Measurements from ENCODE around the gene SULT4A1. TPM values are rescaled to one million over a fixed set of nuclear protein-coding genes. Genes with fewer than 3 reads are reported as not detected.

Gene SULT4A1
- total and polyA plus RNA-seq, 10 donors, result 0.35 to 5.1 (median 1.7) TPM

GRCh38 chr22:43882122-43882767 lies 19.9 kb upstream of the SULT4A1 start:
- TF ChIP-seq POLR2AphosphoS5 (IDR thresholded peaks at IDR 0.05) (no peak), POLR2A (IDR thresholded peaks at IDR 0.05) (no peak), CTCF (IDR thresholded peaks at IDR 0.05 in 8 of 11, conservative IDR thresholded peaks at IDR 0.05 in 3 of 11) (no peak)
- peak; percentile 35 for DNase-seq
- no peaks in the 10 kb centered on the region for H3K36me3 ChIP-seq
- no peak overlapping the region for H3K27ac ChIP-seq
- H3K27me3 ChIP-seq (replicated peaks in 1 of 7), result peaks cover 0 to 89% (median 6%) of the 10 kb centered on the region in 7 donors
- H3K9me3 ChIP-seq, result no peaks in the 10 kb centered on the region
- intact Hi-C loops (cut with DNase I; ENCODE audit: low total_unique reads), result loop anchor here (10.0 kb wide), 1 partner anchor 487 kb away; no protein-coding TSS in a partner anchor
- 77 to 91% (median 79%) methylated on average over 7 to 9 of the region's 9 CpGs for WGBS, 5 donors
- H3K4me3 ChIP-seq, result no peak overlapping the region
- H3K4me1 ChIP-seq, result peaks cover 0 to 10% (median 6%) of the 10 kb centered on the region in 6 donors

- intact Hi-C loops (cut with DNase I; ENCODE audit: low total_unique reads), result loop anchor here (10.0 kb wide), 1 partner anchor 487 kb away; no protein-coding TSS in a partner anchor
- DNase-seq, result peak; percentile 66
- TF ChIP-seq CTCF (IDR thresholded peaks at IDR 0.05 in 8 of 11, conservative IDR thresholded peaks at IDR 0.05 in 3 of 11), result no peak
- TF ChIP-seq POLR2AphosphoS5 (IDR thresholded peaks at IDR 0.05), result no peak
- TF ChIP-seq POLR2A (IDR thresholded peaks at IDR 0.05), result no peak
These were observed 19.1 kb upstream of the SULT4A1 start for GRCh38 chr22:43881091-43882061.

GRCh38 chr22:43880541-43880991 lies 18.3 kb upstream of the SULT4A1 start:
- no peak for TF ChIP-seq POLR2A (IDR thresholded peaks at IDR 0.05)
- no peak for TF ChIP-seq POLR2AphosphoS5 (IDR thresholded peaks at IDR 0.05)
- no peak for TF ChIP-seq CTCF (IDR thresholded peaks at IDR 0.05 in 8 of 11, conservative IDR thresholded peaks at IDR 0.05 in 3 of 11)
- 76 to 84% (median 81%) methylated on average over 13 to 15 of the region's 15 CpGs for WGBS, 5 donors
- H3K9me3 ChIP-seq, result no peaks in the 10 kb centered on the region
- peaks cover 0 to 10% (median 6%) of the 10 kb centered on the region in 6 donors for H3K4me1 ChIP-seq
- H3K36me3 ChIP-seq, result no peaks in the 10 kb centered on the region
- H3K27ac ChIP-seq, result no peak overlapping the region
- no peak overlapping the region for H3K4me3 ChIP-seq
- intact Hi-C loops (cut with DNase I; ENCODE audit: low total_unique reads), result loop anchor here (10.0 kb wide), 1 partner anchor 486 kb away; no protein-coding TSS in a partner anchor
- H3K27me3 ChIP-seq (replicated peaks in 1 of 7), result peaks cover 0 to 90% (median 6%) of the 10 kb centered on the region in 7 donors
- peak; percentile 61 for DNase-seq

More at GRCh38 chr22:43881091-43882061, 19.1 kb upstream of the SULT4A1 start:
- Histone ChIP-seq H3K27ac (no peak overlapping the region), H3K9me3 (no peaks in the 10 kb centered on the region), H3K4me3 (no peak overlapping the region), H3K4me1 (peaks cover 0 to 10% (median 6%) of the 10 kb centered on the region in 6 donors), H3K27me3 (replicated peaks in 1 of 7) (peaks cover 0 to 90% (median 6%) of the 10 kb centered on the region in 7 donors), H3K36me3 (no peaks in the 10 kb centered on the region)
- WGBS, 5 donors, result 78 to 88% (median 81%) methylated on average over 6 to 19 of the region's 19 CpGs

Measured in spleen (tissue), 11 donors.